Measurements from ENCODE around the gene WDR27.
A peak's percentile ranks its signal among the peaks of the same experiment; 100 is the strongest.

The WDR27 gene

GRCh38 chr6:169702840-169703246, 1.0 kb upstream of the WDR27 start:
- no peak for DNase-seq
- Histone ChIP-seq H3K79me2 (ENCODE audit: insufficient read depth, low read length) (peaks cover 79% of the 10 kb centered on the region), H3K4me3 (ENCODE audit: low read depth in 1 of 2, low read length in 2 of 2) (peak overlapping the region; percentile 91 to 98; a peak in 3 of 4 replicates), H3K9ac (ENCODE audit: low read depth, low read length) (peak overlapping the region; percentile 97), H2AFZ (ENCODE audit: low read depth, low read length) (no peak overlapping the region), H3K4me2 (ENCODE audit: insufficient read depth, low read length) (peak overlapping the region; percentile 93), H3K27me3 (ENCODE audit: insufficient read depth, low read length, poor library complexity) (no peaks in the 10 kb centered on the region), H3K36me3 (ENCODE audit: insufficient read depth, low read length) (peaks cover 52% of the 10 kb centered on the region), H3K9me3 (ENCODE audit: insufficient read depth, low read length, severe bottlenecking) (no peaks in the 10 kb centered on the region), H3K4me1 (ENCODE audit: insufficient read depth, low read length) (peaks cover 55% of the 10 kb centered on the region), H4K20me1 (ENCODE audit: insufficient read depth, low read length) (peaks cover 30% of the 10 kb centered on the region), H3K27ac (ENCODE audit: low read length) (peak overlapping the region; percentile 87)
- TF ChIP-seq EZH2 (IDR thresholded peaks at IDR 0.05; ENCODE audit: borderline replicate concordance, low read depth, low read length, severe bottlenecking), result no peak
- no peak for TF ChIP-seq CTCF (IDR thresholded peaks at IDR 0.05; ENCODE audit: borderline replicate concordance, extremely low read depth, low read length, poor library complexity, severe bottlenecking)
- no peak; the same call in 2 of the 3 replicates for ATAC-seq (ENCODE audit: insufficient read depth, low read depth)

- ATAC-seq (ENCODE audit: insufficient read depth, low read depth) (peak; percentile 24), DNase-seq (no peak)
- TF ChIP-seq CTCF (IDR thresholded peaks at IDR 0.05; ENCODE audit: borderline replicate concordance, extremely low read depth, low read length, poor library complexity, severe bottlenecking) (no peak), EZH2 (IDR thresholded peaks at IDR 0.05; ENCODE audit: borderline replicate concordance, low read depth, low read length, severe bottlenecking) (no peak)
- peaks cover 3% of the 10 kb centered on the region for H3K9me3 ChIP-seq (ENCODE audit: insufficient read depth, low read length, severe bottlenecking)
- H3K4me3 ChIP-seq (ENCODE audit: low read depth in 1 of 2, low read length in 2 of 2), result peak overlapping the region; percentile 91 to 98
- peak overlapping the region; percentile 93 for H3K4me2 ChIP-seq (ENCODE audit: insufficient read depth, low read length)
- no peaks in the 10 kb centered on the region for H3K27me3 ChIP-seq (ENCODE audit: insufficient read depth, low read length, poor library complexity)
- peak overlapping the region; percentile 97 for H3K9ac ChIP-seq (ENCODE audit: low read depth, low read length)
- H4K20me1 ChIP-seq (ENCODE audit: insufficient read depth, low read length), result peaks cover 30% of the 10 kb centered on the region
- H3K27ac ChIP-seq (ENCODE audit: low read length), result peak overlapping the region; percentile 87
- peaks cover 46% of the 10 kb centered on the region for H3K36me3 ChIP-seq (ENCODE audit: insufficient read depth, low read length)
- H2AFZ ChIP-seq (ENCODE audit: low read depth, low read length), result peak overlapping the region; percentile 96
- peaks cover 70% of the 10 kb centered on the region for H3K79me2 ChIP-seq (ENCODE audit: insufficient read depth, low read length)
- peaks cover 55% of the 10 kb centered on the region for H3K4me1 ChIP-seq (ENCODE audit: insufficient read depth, low read length)
Observed at GRCh38 chr6:169701311-169701953, 397 bp downstream of the WDR27 start.

GRCh38 chr6:169700296-169700695, 1.5 kb downstream of the WDR27 start:
- Histone ChIP-seq H3K9me3 (ENCODE audit: insufficient read depth, low read length, severe bottlenecking) (peaks cover 8% of the 10 kb centered on the region), H4K20me1 (ENCODE audit: insufficient read depth, low read length) (peaks cover 24% of the 10 kb centered on the region), H3K27me3 (ENCODE audit: insufficient read depth, low read length, poor library complexity) (no peaks in the 10 kb centered on the region), H3K9ac (ENCODE audit: low read depth, low read length) (peak overlapping the region; percentile 97), H3K4me3 (ENCODE audit: low read depth in 1 of 2, low read length in 2 of 2) (peak overlapping the region in 1 of 2 experiments; percentile 98; a peak in 1 of 4 replicates), H3K27ac (ENCODE audit: low read length) (no peak overlapping the region), H3K4me1 (ENCODE audit: insufficient read depth, low read length) (peaks cover 47% of the 10 kb centered on the region), H3K4me2 (ENCODE audit: insufficient read depth, low read length) (peak overlapping the region; percentile 93), H3K36me3 (ENCODE audit: insufficient read depth, low read length) (peaks cover 37% of the 10 kb centered on the region), H3K79me2 (ENCODE audit: insufficient read depth, low read length) (peaks cover 62% of the 10 kb centered on the region), H2AFZ (ENCODE audit: low read depth, low read length) (no peak overlapping the region)
- ATAC-seq (ENCODE audit: insufficient read depth, low read depth), result no peak
- no peak for DNase-seq
- TF ChIP-seq CTCF (IDR thresholded peaks at IDR 0.05; ENCODE audit: borderline replicate concordance, extremely low read depth, low read length, poor library complexity, severe bottlenecking) (no peak), EZH2 (IDR thresholded peaks at IDR 0.05; ENCODE audit: borderline replicate concordance, low read depth, low read length, severe bottlenecking) (no peak)

Measured in DND-41 (cell line).